Measurements from ENCODE around the gene NHSL2.

DNA sequence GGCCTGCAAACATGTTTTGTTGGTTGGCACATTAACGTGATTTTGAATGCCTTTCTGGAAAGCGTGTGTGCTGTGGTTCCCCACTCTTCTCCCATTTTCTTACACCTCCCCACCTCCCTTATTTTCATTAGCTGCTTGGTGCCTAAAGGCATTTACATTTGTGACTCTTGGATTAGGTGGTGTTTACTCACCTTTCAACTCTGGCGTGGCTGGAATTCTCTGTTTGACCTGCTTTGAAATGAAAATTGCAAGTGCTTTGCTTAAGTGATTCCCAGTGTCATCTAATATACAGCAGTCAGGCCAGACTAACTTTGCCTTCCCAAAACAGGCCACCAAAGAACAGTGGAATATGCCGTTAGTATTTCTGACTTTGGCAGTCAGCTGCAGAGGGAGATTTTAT, 80.5 kb downstream of the NHSL2 start:
- TF ChIP-seq POLR2A (IDR thresholded peaks at IDR 0.05) = no peak
- TF ChIP-seq, protein P1, sequence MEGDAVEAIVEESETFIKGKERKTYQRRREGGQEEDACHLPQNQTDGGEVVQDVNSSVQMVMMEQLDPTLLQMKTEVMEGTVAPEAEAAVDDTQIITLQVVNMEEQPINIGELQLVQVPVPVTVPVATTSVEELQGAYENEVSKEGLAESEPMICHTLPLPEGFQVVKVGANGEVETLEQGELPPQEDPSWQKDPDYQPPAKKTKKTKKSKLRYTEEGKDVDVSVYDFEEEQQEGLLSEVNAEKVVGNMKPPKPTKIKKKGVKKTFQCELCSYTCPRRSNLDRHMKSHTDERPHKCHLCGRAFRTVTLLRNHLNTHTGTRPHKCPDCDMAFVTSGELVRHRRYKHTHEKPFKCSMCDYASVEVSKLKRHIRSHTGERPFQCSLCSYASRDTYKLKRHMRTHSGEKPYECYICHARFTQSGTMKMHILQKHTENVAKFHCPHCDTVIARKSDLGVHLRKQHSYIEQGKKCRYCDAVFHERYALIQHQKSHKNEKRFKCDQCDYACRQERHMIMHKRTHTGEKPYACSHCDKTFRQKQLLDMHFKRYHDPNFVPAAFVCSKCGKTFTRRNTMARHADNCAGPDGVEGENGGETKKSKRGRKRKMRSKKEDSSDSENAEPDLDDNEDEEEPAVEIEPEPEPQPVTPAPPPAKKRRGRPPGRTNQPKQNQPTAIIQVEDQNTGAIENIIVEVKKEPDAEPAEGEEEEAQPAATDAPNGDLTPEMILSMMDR (IDR thresholded peaks at IDR 0.05) = no peak
